Astrocyte of the cerebellum (primary cell): ENCODE measurements around the gene DCP1B.

Experiments used
- DNase-seq: peaks from one replicate; pipeline ENCODE4 v3.0.0-alpha.2; 2011; ENCODE audit warnings: low read depth
- H3K4me3 ChIP-seq: 2 replicates; pipeline ENCODE4 v1.5.1; 2011; ENCODE audit warnings: mild to moderate bottlenecking, low read depth, low read length, moderate library complexity
- CTCF ChIP-seq: IDR thresholded peaks from 2 replicates; pipeline ENCODE4 v1.5.1; 2012; ENCODE audit warnings: low read length, low read depth, moderate library complexity, mild to moderate bottlenecking; ENCODE audit errors: missing control alignments
- in situ Hi-C: cut with HindIII; loops from 2 replicates; pipeline ENCODE4 v1.10.0; 2017; ENCODE audit warnings: low sequenced_read_pairs

DCP1B gene

DNA sequence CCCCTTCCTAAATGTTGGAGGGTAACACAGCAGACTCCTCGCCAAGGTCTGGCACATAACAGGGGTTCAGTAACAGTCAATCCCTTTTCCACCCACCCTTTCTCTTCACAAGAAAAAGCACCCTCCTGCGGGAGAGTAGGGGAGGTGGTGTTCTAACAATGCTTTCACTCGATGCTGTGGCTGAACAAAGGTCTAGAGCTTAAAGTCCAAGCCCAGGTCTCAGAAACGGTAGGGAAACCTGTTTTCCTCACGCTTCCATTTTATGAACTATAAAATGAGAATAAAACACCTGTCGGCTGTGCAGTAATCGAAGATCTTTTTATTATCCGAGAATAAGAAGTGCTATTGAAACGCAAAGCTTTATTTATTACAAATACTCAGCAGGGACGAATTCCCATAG, 64.9 kb downstream of the DCP1B start:
- DNase-seq = no peak
- H3K4me3 ChIP-seq = no peak overlapping the region
- no peak for TF ChIP-seq CTCF
- in situ Hi-C loops = loop anchor here (25.0 kb wide), 1 partner anchor 127 kb away; the partner anchor contains the start of gene LRTM2

- no peak for TF ChIP-seq CTCF
- in situ Hi-C loops = loop anchor here (25.0 kb wide), 1 partner anchor 125 kb away; the partner anchor contains the start of gene LRTM2
- no peak for DNase-seq
- H3K4me3 ChIP-seq = no peak overlapping the region
These were observed 66.6 kb downstream of the DCP1B start for GRCh38 chr12:1937481-1938224.

- H3K4me3 ChIP-seq = no peak overlapping the region
- in situ Hi-C loops = loop anchor here (25.0 kb wide), 1 partner anchor 124 kb away; the partner anchor contains the start of gene LRTM2
- TF ChIP-seq CTCF = no peak
- peak; percentile 40 for DNase-seq
These were observed 67.6 kb downstream of the DCP1B start for GRCh38 chr12:1936406-1937320.

GRCh38 chr12:1935700-1936378, 68.4 kb downstream of the DCP1B start:
- DNase-seq = no peak
- no peak overlapping the region for H3K4me3 ChIP-seq
- no peak for TF ChIP-seq CTCF
- in situ Hi-C loops = loop anchor here (25.0 kb wide), 1 partner anchor 124 kb away; the partner anchor contains the start of gene LRTM2

DNA sequence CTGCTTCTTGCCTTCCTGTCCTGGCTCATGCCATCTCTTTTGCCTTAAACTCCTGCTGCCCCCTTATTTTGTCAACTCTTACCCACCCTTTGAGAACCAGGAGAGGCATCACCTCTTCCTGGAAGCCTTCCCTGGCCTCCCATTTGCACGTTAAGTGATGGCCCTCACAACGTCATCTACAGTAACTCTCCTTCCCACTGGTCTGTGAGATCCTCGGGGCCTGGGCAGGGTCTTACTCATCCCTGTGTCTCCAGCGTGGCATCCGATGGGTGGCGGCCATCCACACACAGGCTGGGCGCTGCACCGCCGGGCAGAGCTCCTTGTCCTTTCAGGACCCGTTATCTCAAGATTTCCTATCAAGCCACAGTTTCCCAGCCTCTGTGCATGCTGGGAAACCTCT, 69.0 kb downstream of the DCP1B start:
- TF ChIP-seq CTCF = no peak
- H3K4me3 ChIP-seq = no peak overlapping the region
- in situ Hi-C loops = loop anchor here (25.0 kb wide), 1 partner anchor 123 kb away; the partner anchor contains the start of gene LRTM2
- DNase-seq = no peak

GRCh38 chr12:1934831-1935230, 69.4 kb downstream of the DCP1B start:
- no peak for DNase-seq
- in situ Hi-C loops = loop anchor here (25.0 kb wide), 1 partner anchor 123 kb away; the partner anchor contains the start of gene LRTM2
- no peak for TF ChIP-seq CTCF
- no peak overlapping the region for H3K4me3 ChIP-seq
